Trophoblast cell (in vitro differentiated cells and primary cell): Measurements from ENCODE around the gene SLC7A4.
"Not testable (repeated sequence)": the region's sequence is repeated elsewhere in the genome, so short reads cannot be mapped to it uniquely, and the experiment has no call there.

Experiments
- DNase-seq, 2 donors: peaks; one replicate each; pipeline ENCODE4 v3.0.0-alpha.2; 2016
- H2AFZ ChIP-seq: 2 replicates; pipeline ENCODE4 v1.6.1; 2013; ENCODE audit warnings: low read length, moderate library complexity, mild to moderate bottlenecking; ENCODE audit not compliant: insufficient read depth, poor library complexity
- H2AK5ac ChIP-seq: 2 replicates; pipeline ENCODE4 v1.6.1; 2013; ENCODE audit warnings: mild to moderate bottlenecking, low read length
- H2BK120ac ChIP-seq: 2 replicates; pipeline ENCODE4 v1.6.1; 2013; ENCODE audit warnings: low read length, mild to moderate bottlenecking, moderate library complexity; ENCODE audit not compliant: insufficient read depth, poor library complexity
- H2BK12ac ChIP-seq: 2 replicates; pipeline ENCODE4 v1.6.1; 2013; ENCODE audit warnings: mild to moderate bottlenecking, low read length, moderate library complexity
- H2BK5ac ChIP-seq: 2 replicates; pipeline ENCODE4 v1.6.1; 2013; ENCODE audit warnings: low read length, low read depth, moderate library complexity, mild to moderate bottlenecking; ENCODE audit not compliant: poor library complexity
- H3K14ac ChIP-seq: 2 replicates; pipeline ENCODE4 v1.6.1; 2013; ENCODE audit warnings: mild to moderate bottlenecking, low read length
- H3K18ac ChIP-seq: 2 replicates; pipeline ENCODE4 v1.6.1; 2013; ENCODE audit warnings: mild to moderate bottlenecking, low read length
- H3K23ac ChIP-seq: 2 replicates; pipeline ENCODE4 v1.6.1; 2013; ENCODE audit warnings: low read length
- H3K27ac ChIP-seq: 2 replicates; pipeline ENCODE4 v1.5.1; 2013; ENCODE audit warnings: low read depth, mild to moderate bottlenecking, inconsistent platforms, low read length, moderate library complexity
- H3K27me3 ChIP-seq: 2 replicates; pipeline ENCODE4 v1.6.1; 2013; ENCODE audit warnings: inconsistent platforms, mild to moderate bottlenecking, low read length, moderate library complexity; ENCODE audit not compliant: insufficient read depth
- H3K36me3 ChIP-seq, 2 experiments: 1 replicate in 1 of 2; 2 replicates in 1 of 2; pipeline ENCODE4 v1.6.1; 2013; ENCODE audit warnings: low read length in 2 of 2, mild to moderate bottlenecking in 2 of 2, moderate library complexity in 1 of 2; ENCODE audit not compliant: insufficient read depth in 2 of 2, control insufficient read depth in 1 of 2
- H3K4ac ChIP-seq: 2 replicates; pipeline ENCODE4 v1.6.1; 2013; ENCODE audit warnings: low read depth, mild to moderate bottlenecking, low read length, moderate library complexity
- H3K4me1 ChIP-seq, 2 experiments: 1 replicate in 1 of 2; 2 replicates in 1 of 2; pipeline ENCODE4 v1.6.1; 2013; ENCODE audit warnings: low read length in 2 of 2, mild to moderate bottlenecking in 2 of 2, moderate library complexity in 1 of 2; ENCODE audit not compliant: insufficient read depth in 2 of 2, control insufficient read depth in 1 of 2
- H3K4me2 ChIP-seq: 2 replicates; pipeline ENCODE4 v1.6.1; 2013; ENCODE audit warnings: inconsistent platforms, mild to moderate bottlenecking, low read length, moderate library complexity
- H3K4me3 ChIP-seq: 2 replicates; pipeline ENCODE4 v1.5.1; 2013; ENCODE audit warnings: mild to moderate bottlenecking, low read depth, low read length, inconsistent platforms
- H3K79me1 ChIP-seq: one replicate; pipeline ENCODE4 v1.6.1; 2013; ENCODE audit warnings: low read length
- H3K79me2 ChIP-seq: 2 replicates; pipeline ENCODE4 v1.6.1; 2013; ENCODE audit warnings: low read length, mild to moderate bottlenecking; ENCODE audit not compliant: control insufficient read depth, insufficient read depth, poor library complexity
- H3K9ac ChIP-seq: 2 replicates; pipeline ENCODE4 v1.6.1; 2013; ENCODE audit warnings: mild to moderate bottlenecking, low read length
- H3K9me3 ChIP-seq: 2 replicates; pipeline ENCODE4 v1.6.1; 2013; ENCODE audit warnings: low read depth, mild to moderate bottlenecking, control low read depth, inconsistent platforms, low read length; ENCODE audit not compliant: insufficient read depth
- H4K12ac ChIP-seq: 2 replicates; pipeline ENCODE4 v1.6.1; 2013; ENCODE audit warnings: low read depth, mild to moderate bottlenecking, low read length, moderate library complexity
- H4K8ac ChIP-seq: 2 replicates; pipeline ENCODE4 v1.6.1; 2013; ENCODE audit warnings: low read depth, mild to moderate bottlenecking, low read length, moderate library complexity
- H4K91ac ChIP-seq: one replicate; pipeline ENCODE4 v1.6.1; 2013; ENCODE audit warnings: low read depth, mild to moderate bottlenecking, low read length, moderate library complexity
- WGBS: extraction: QIAGEN DNeasy Blood & Tissue Kit; methylation state at CpG from one replicate; pipeline ENCODE4 v1.1.7; 2013; ENCODE audit warnings: missing lambda C conversion rate; ENCODE audit not compliant: insufficient read length, insufficient coverage; ENCODE audit errors: extremely low coverage; 5-methylcytosine and 5-hydroxymethylcytosine counted together

The SLC7A4 gene

DNA sequence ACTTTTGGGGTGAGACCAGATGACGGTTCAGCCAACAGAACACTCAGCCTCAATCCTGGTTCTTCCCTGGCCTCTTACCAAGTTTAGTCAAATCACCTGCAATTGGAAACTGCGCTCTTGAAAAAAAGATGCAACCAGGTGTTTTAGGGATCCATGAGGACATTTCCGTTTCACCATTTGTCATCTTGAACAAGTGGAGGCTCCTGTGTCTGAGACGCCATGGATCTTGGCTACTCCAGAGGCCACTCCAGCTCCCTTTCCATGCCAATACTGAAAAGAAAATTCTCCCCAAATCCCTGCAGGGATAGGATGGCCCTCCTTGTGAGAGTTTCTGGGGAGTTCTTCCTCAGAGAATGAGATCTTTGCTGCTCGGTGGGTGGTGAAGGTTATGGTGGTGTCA lies 41.1 kb upstream of the SLC7A4 start:
- Histone ChIP-seq H3K27ac (no peak overlapping the region), H3K4me3 (no peak overlapping the region), H3K9ac (no peak overlapping the region), H2AFZ (no peak overlapping the region), H4K8ac (no peak overlapping the region), H2BK5ac (no peak overlapping the region), H4K12ac (no peak overlapping the region), H3K79me2 (no peaks in the 10 kb centered on the region), H3K4ac (no peak overlapping the region), H3K79me1 (no peaks in the 10 kb centered on the region), H3K4me1 (no peaks in the 10 kb centered on the region), H3K23ac (no peak overlapping the region), H3K9me3 (peaks cover 12% of the 10 kb centered on the region), H2BK12ac (no peak overlapping the region), H3K27me3 (no peaks in the 10 kb centered on the region), H3K18ac (no peak overlapping the region), H2BK120ac (no peak overlapping the region), H3K4me2 (no peak overlapping the region), H3K36me3 (no peaks in the 10 kb centered on the region), H4K91ac (no peak overlapping the region), H3K14ac (no peak overlapping the region), H2AK5ac (no peak overlapping the region)
- DNase-seq = no peak
- no CpG with 5 or more reads among the region's 5 CpGs for WGBS

- Histone ChIP-seq H3K18ac (no peak overlapping the region), H3K4me2 (no peak overlapping the region), H3K23ac (no peak overlapping the region), H3K4ac (no peak overlapping the region), H2AFZ (no peak overlapping the region), H3K27me3 (no peaks in the 10 kb centered on the region), H2BK12ac (no peak overlapping the region), H4K12ac (no peak overlapping the region), H3K79me1 (no peaks in the 10 kb centered on the region), H3K9me3 (peaks cover 12% of the 10 kb centered on the region), H4K91ac (no peak overlapping the region), H3K27ac (no peak overlapping the region), H3K9ac (no peak overlapping the region), H2BK120ac (no peak overlapping the region), H2BK5ac (no peak overlapping the region), H2AK5ac (no peak overlapping the region), H3K4me3 (no peak overlapping the region), H4K8ac (no peak overlapping the region), H3K4me1 (no peaks in the 10 kb centered on the region), H3K36me3 (no peaks in the 10 kb centered on the region), H3K14ac (no peak overlapping the region), H3K79me2 (no peaks in the 10 kb centered on the region)
- WGBS = no CpG with 5 or more reads among the region's 3 CpGs
- DNase-seq = peak in 1 of 2 donors; percentile 52
These were observed 40.7 kb upstream of the SLC7A4 start for GRCh38 chr22:21073023-21073422.

DNA sequence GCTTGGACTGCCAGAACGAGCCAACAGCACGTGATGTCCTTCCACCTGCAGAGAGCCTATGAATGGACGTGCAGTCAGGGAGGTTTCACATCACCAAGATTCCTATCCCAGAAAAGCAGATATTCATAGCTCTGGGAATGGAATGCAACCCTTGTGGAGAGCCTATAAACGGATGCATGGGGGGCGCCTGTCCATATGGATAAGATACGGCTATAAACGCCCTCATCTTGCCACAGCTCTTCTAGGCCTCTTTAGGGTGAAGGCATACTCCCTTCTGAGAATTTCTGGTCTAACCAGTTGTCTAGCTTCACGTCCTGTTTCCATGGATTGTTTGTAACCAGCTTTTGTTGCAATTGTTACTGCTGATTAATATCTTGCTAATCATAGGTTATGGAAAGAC lies 39.4 kb upstream of the SLC7A4 start:
- not testable (repeated sequence) for H2BK12ac ChIP-seq, H3K27me3 ChIP-seq, H3K79me1 ChIP-seq, H3K4ac ChIP-seq, H3K79me2 ChIP-seq, DNase-seq, H2BK5ac ChIP-seq, H3K4me3 ChIP-seq, H3K4me2 ChIP-seq, H2AFZ ChIP-seq, H3K27ac ChIP-seq, H3K18ac ChIP-seq, H2BK120ac ChIP-seq, H3K14ac ChIP-seq, H3K9ac ChIP-seq, H4K91ac ChIP-seq, H3K23ac ChIP-seq, H3K4me1 ChIP-seq, H4K12ac ChIP-seq, H2AK5ac ChIP-seq, H3K36me3 ChIP-seq, H4K8ac ChIP-seq
- no CpG with 5 or more reads among the region's 8 CpGs for WGBS
- H3K9me3 ChIP-seq = peaks cover 13% of the 10 kb centered on the region

DNA sequence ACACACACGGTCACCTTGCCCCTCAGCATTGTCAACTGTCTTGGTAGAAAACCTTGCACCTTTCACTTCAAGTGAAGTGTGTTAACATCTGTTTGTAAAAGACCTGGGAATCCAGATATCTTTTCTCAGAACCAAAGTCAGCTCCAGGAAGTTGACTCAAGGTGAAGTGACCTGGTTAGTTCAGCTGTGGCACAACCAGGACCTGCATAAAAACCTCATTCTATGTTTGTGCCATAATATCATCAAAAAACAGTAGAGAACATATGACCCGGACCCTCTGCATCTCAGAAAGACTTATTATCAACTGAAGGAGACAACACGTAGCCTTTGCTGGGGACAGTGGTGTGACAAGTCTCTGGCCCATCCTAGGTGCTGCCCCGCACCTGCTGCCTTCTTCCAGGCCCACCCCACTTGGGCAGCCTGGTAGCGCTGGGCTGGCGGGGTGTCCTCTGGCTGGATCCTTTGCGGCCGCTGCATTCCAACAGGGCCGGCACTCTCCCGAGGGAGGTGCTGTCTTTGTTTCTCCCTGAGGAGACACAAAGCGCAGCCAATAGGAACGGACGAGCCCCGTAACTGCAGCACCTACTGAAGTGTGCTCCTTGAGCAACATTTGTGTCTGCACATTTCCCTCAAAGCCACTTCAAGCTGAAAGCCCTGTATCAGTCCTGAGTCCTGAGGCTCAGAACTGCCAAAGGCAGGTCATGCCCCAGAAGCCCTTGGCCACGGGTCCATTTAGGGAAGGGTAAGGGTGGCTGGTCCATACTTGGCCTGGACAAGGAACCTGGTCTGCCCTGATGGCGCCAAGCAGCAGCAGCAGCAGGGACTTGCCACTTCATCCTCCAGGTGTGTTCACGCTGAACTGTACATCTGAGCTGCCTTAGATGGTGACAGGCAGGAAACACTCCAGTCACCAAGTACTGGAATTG lies 38.6 kb upstream of the SLC7A4 start:
- H3K36me3 ChIP-seq = no peaks in the 10 kb centered on the region
- H3K4me2 ChIP-seq = no peak overlapping the region
- no peak overlapping the region for H3K18ac ChIP-seq
- H4K91ac ChIP-seq = no peak overlapping the region
- no peak overlapping the region for H2AK5ac ChIP-seq
- no peak overlapping the region for H3K14ac ChIP-seq
- H3K79me1 ChIP-seq = no peaks in the 10 kb centered on the region
- no peaks in the 10 kb centered on the region for H3K4me1 ChIP-seq
- H3K4me3 ChIP-seq = no peak overlapping the region
- no peak overlapping the region for H3K27ac ChIP-seq
- H2BK12ac ChIP-seq = no peak overlapping the region
- H3K9ac ChIP-seq = no peak overlapping the region
- H4K8ac ChIP-seq = no peak overlapping the region
- H3K4ac ChIP-seq = no peak overlapping the region
- DNase-seq = no peak
- no CpG with 5 or more reads among the region's 17 CpGs for WGBS
- H4K12ac ChIP-seq = no peak overlapping the region
- no peaks in the 10 kb centered on the region for H3K27me3 ChIP-seq
- H3K23ac ChIP-seq = no peak overlapping the region
- H3K79me2 ChIP-seq = no peaks in the 10 kb centered on the region
- no peak overlapping the region for H2AFZ ChIP-seq
- H2BK120ac ChIP-seq = no peak overlapping the region
- H3K9me3 ChIP-seq = peaks cover 13% of the 10 kb centered on the region
- no peak overlapping the region for H2BK5ac ChIP-seq
